LNCAP (cell line): ENCODE data around the gene WDR43.

ENCODE experiments used
- CTCF ChIP-seq: fragments of 450-650 bp; IDR thresholded peaks from 2 replicates; pipeline ENCODE4 v1.5.1; 2017; ENCODE audit warnings: mild to moderate bottlenecking

The WDR43 gene

GRCh38 chr2:28909655-28910353 is 15.3 kb downstream of the WDR43 start:
- TF ChIP-seq CTCF = no peak

GRCh38 chr2:28915939-28916338 is 21.5 kb downstream of the WDR43 start:
- TF ChIP-seq CTCF = no peak

GRCh38 chr2:28926847-28927246 is 32.4 kb downstream of the WDR43 start:
- no peak for TF ChIP-seq CTCF

GRCh38 chr2:28927469-28927868 is 33.0 kb downstream of the WDR43 start:
- TF ChIP-seq CTCF = no peak

GRCh38 chr2:28927878-28928277 is 33.4 kb downstream of the WDR43 start:
- no peak for TF ChIP-seq CTCF

- no peak for TF ChIP-seq CTCF
These were observed 35.1 kb downstream of the WDR43 start for GRCh38 chr2:28929581-28929980.

GRCh38 chr2:28930205-28930604 is 35.7 kb downstream of the WDR43 start:
- TF ChIP-seq CTCF = no peak

- TF ChIP-seq CTCF = no peak
These were observed 40.3 kb downstream of the WDR43 start for GRCh38 chr2:28934769-28935168.
